ENCODE data around the gene CDH13. TPM values are rescaled to one million over a fixed set of nuclear protein-coding genes. Genes with fewer than 3 reads are reported as not detected.

Gene CDH13
- total and polyA plus RNA-seq, 2 experiments from 2014 or later: 1.6 to 4.4 TPM

DNA sequence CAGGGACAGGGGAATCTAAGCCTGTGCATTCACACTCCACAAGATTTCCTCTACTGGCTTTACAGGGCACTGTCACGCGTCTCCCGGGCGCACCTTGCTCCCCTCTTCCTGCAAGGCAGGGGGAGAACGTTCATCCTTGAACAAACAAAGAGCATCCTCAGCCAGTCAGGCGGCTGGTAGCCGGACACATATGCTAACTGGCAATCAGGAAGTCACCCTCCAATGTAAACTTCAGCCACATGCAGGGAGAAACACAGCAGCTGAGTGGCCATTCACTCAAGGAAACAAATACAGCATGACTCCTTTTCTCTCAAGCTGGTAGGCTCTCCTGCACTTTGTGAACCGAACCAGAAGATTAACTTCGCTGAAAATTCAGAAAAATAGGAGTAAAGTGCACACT, 1170.2 kb downstream of the CDH13 start:
- Histone ChIP-seq H3K4me2 (no peak overlapping the region), H3K4me1 (ENCODE audit: insufficient read depth) (peaks cover 12% of the 10 kb centered on the region), H3K27me3 (ENCODE audit: insufficient read depth) (no peaks in the 10 kb centered on the region), H3K4me3 (no peak overlapping the region), H3K36me3 (ENCODE audit: insufficient read depth) (no peaks in the 10 kb centered on the region), H3K79me2 (replicated peaks; ENCODE audit: insufficient read depth) (no peaks in the 10 kb centered on the region), H3K27ac (ENCODE audit: low read depth) (no peak overlapping the region), H3K9me2 (ENCODE audit: insufficient read depth) (no peaks in the 10 kb centered on the region), H3F3A (replicated peaks; ENCODE audit: low read depth) (no peaks in the 10 kb centered on the region), H2AFZ (no peak overlapping the region), H4K20me1 (replicated peaks; ENCODE audit: insufficient read depth) (no peaks in the 10 kb centered on the region)
- no peak for DNase-seq (ENCODE audit: low spot score)
- H3K4me1 Mint-ChIP-seq: peaks cover 19% of the 10 kb centered on the region
- H3K4me3 Mint-ChIP-seq: no peak overlapping the region
- no peak overlapping the region for H3K27ac Mint-ChIP-seq
- H3K36me3 Mint-ChIP-seq (ENCODE audit: low read depth): peaks cover 5% of the 10 kb centered on the region; the same call in 2 of the 3 replicates
- ATAC-seq: no peak
- peaks cover 5% of the 10 kb centered on the region for H3K27me3 Mint-ChIP-seq (ENCODE audit: insufficient read depth, low read depth, poor library complexity)
- no peak for TF ChIP-seq NANOG (IDR thresholded peaks at IDR 0.05; ENCODE audit: borderline replicate concordance)
- TF ChIP-seq POLR2AphosphoS5 (IDR thresholded peaks at IDR 0.05; ENCODE audit: low read depth): no peak
- TF ChIP-seq ZNF114 (CRISPR knock-in tag; IDR thresholded peaks at IDR 0.05): no peak
- TF ChIP-seq, protein P1, sequence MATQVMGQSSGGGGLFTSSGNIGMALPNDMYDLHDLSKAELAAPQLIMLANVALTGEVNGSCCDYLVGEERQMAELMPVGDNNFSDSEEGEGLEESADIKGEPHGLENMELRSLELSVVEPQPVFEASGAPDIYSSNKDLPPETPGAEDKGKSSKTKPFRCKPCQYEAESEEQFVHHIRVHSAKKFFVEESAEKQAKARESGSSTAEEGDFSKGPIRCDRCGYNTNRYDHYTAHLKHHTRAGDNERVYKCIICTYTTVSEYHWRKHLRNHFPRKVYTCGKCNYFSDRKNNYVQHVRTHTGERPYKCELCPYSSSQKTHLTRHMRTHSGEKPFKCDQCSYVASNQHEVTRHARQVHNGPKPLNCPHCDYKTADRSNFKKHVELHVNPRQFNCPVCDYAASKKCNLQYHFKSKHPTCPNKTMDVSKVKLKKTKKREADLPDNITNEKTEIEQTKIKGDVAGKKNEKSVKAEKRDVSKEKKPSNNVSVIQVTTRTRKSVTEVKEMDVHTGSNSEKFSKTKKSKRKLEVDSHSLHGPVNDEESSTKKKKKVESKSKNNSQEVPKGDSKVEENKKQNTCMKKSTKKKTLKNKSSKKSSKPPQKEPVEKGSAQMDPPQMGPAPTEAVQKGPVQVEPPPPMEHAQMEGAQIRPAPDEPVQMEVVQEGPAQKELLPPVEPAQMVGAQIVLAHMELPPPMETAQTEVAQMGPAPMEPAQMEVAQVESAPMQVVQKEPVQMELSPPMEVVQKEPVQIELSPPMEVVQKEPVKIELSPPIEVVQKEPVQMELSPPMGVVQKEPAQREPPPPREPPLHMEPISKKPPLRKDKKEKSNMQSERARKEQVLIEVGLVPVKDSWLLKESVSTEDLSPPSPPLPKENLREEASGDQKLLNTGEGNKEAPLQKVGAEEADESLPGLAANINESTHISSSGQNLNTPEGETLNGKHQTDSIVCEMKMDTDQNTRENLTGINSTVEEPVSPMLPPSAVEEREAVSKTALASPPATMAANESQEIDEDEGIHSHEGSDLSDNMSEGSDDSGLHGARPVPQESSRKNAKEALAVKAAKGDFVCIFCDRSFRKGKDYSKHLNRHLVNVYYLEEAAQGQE (IDR thresholded peaks at IDR 0.05; ENCODE audit: unreplicated experiment): no peak
- TF ChIP-seq, protein P2, sequence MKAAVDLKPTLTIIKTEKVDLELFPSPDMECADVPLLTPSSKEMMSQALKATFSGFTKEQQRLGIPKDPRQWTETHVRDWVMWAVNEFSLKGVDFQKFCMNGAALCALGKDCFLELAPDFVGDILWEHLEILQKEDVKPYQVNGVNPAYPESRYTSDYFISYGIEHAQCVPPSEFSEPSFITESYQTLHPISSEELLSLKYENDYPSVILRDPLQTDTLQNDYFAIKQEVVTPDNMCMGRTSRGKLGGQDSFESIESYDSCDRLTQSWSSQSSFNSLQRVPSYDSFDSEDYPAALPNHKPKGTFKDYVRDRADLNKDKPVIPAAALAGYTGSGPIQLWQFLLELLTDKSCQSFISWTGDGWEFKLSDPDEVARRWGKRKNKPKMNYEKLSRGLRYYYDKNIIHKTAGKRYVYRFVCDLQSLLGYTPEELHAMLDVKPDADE (IDR thresholded peaks at IDR 0.05): no peak
- TF ChIP-seq JUNB (IDR thresholded peaks at IDR 0.05; ENCODE audit: unreplicated experiment): no peak
- TF ChIP-seq EZH2phosphoT487 (IDR thresholded peaks at IDR 0.05; ENCODE audit: unreplicated experiment): no peak
- TF ChIP-seq, protein P3, sequence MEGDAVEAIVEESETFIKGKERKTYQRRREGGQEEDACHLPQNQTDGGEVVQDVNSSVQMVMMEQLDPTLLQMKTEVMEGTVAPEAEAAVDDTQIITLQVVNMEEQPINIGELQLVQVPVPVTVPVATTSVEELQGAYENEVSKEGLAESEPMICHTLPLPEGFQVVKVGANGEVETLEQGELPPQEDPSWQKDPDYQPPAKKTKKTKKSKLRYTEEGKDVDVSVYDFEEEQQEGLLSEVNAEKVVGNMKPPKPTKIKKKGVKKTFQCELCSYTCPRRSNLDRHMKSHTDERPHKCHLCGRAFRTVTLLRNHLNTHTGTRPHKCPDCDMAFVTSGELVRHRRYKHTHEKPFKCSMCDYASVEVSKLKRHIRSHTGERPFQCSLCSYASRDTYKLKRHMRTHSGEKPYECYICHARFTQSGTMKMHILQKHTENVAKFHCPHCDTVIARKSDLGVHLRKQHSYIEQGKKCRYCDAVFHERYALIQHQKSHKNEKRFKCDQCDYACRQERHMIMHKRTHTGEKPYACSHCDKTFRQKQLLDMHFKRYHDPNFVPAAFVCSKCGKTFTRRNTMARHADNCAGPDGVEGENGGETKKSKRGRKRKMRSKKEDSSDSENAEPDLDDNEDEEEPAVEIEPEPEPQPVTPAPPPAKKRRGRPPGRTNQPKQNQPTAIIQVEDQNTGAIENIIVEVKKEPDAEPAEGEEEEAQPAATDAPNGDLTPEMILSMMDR (conservative IDR thresholded peaks at IDR 0.05; ENCODE audit: low read depth in 2 of 2): no peak
- TF ChIP-seq STAT1 (IDR thresholded peaks at IDR 0.05; ENCODE audit: unreplicated experiment): no peak
- TF ChIP-seq CREB1 (CRISPR knock-in tag; IDR thresholded peaks at IDR 0.05; ENCODE audit: low read depth): no peak
- TF ChIP-seq EZH2 (IDR thresholded peaks at IDR 0.05; ENCODE audit: low read depth, unreplicated experiment): no peak
- no peak for TF ChIP-seq ZNF331 (CRISPR knock-in tag; IDR thresholded peaks at IDR 0.05; ENCODE audit: low read depth)
- TF ChIP-seq, protein P4, sequence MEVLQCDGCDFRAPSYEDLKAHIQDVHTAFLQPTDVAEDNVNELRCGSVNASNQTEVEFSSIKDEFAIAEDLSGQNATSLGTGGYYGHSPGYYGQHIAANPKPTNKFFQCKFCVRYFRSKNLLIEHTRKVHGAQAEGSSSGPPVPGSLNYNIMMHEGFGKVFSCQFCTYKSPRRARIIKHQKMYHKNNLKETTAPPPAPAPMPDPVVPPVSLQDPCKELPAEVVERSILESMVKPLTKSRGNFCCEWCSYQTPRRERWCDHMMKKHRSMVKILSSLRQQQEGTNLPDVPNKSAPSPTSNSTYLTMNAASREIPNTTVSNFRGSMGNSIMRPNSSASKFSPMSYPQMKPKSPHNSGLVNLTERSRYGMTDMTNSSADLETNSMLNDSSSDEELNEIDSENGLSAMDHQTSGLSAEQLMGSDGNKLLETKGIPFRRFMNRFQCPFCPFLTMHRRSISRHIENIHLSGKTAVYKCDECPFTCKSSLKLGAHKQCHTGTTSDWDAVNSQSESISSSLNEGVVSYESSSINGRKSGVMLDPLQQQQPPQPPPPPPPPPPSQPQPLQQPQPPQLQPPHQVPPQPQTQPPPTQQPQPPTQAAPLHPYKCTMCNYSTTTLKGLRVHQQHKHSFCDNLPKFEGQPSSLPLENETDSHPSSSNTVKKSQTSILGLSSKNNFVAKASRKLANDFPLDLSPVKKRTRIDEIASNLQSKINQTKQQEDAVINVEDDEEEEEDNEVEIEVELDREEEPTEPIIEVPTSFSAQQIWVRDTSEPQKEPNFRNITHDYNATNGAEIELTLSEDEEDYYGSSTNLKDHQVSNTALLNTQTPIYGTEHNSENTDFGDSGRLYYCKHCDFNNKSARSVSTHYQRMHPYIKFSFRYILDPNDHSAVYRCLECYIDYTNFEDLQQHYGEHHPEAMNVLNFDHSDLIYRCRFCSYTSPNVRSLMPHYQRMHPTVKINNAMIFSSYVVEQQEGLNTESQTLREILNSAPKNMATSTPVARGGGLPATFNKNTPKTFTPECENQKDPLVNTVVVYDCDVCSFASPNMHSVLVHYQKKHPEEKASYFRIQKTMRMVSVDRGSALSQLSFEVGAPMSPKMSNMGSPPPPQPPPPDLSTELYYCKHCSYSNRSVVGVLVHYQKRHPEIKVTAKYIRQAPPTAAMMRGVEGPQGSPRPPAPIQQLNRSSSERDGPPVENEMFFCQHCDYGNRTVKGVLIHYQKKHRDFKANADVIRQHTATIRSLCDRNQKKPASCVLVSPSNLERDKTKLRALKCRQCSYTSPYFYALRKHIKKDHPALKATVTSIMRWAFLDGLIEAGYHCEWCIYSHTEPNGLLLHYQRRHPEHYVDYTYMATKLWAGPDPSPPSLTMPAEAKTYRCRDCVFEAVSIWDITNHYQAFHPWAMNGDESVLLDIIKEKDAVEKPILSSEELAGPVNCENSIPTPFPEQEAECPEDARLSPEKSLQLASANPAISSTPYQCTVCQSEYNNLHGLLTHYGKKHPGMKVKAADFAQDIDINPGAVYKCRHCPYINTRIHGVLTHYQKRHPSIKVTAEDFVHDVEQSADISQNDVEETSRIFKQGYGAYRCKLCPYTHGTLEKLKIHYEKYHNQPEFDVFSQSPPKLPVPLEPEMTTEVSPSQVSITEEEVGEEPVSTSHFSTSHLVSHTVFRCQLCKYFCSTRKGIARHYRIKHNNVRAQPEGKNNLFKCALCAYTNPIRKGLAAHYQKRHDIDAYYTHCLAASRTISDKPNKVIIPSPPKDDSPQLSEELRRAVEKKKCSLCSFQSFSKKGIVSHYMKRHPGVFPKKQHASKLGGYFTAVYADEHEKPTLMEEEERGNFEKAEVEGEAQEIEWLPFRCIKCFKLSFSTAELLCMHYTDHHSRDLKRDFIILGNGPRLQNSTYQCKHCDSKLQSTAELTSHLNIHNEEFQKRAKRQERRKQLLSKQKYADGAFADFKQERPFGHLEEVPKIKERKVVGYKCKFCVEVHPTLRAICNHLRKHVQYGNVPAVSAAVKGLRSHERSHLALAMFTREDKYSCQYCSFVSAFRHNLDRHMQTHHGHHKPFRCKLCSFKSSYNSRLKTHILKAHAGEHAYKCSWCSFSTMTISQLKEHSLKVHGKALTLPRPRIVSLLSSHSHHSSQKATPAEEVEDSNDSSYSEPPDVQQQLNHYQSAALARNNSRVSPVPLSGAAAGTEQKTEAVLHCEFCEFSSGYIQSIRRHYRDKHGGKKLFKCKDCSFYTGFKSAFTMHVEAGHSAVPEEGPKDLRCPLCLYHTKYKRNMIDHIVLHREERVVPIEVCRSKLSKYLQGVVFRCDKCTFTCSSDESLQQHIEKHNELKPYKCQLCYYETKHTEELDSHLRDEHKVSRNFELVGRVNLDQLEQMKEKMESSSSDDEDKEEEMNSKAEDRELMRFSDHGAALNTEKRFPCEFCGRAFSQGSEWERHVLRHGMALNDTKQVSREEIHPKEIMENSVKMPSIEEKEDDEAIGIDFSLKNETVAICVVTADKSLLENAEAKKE (CRISPR knock-in tag; IDR thresholded peaks at IDR 0.05): no peak
- H3K9me3 Mint-ChIP-seq: peaks cover 9% of the 10 kb centered on the region

All from GM23338 (cell line).